Activated CD4-positive, alpha-beta T cell treated with anti-CD3 and anti-CD28 coated beads for 48 hours (primary cell): ENCODE data around the gene PAQR5.
A peak's percentile ranks its signal among the peaks of the same experiment; 100 is the strongest.

Experiments used
- DNase-seq: peaks from one replicate; pipeline ENCODE4 v3.0.0-alpha.2; 2020

The PAQR5 gene

DNA sequence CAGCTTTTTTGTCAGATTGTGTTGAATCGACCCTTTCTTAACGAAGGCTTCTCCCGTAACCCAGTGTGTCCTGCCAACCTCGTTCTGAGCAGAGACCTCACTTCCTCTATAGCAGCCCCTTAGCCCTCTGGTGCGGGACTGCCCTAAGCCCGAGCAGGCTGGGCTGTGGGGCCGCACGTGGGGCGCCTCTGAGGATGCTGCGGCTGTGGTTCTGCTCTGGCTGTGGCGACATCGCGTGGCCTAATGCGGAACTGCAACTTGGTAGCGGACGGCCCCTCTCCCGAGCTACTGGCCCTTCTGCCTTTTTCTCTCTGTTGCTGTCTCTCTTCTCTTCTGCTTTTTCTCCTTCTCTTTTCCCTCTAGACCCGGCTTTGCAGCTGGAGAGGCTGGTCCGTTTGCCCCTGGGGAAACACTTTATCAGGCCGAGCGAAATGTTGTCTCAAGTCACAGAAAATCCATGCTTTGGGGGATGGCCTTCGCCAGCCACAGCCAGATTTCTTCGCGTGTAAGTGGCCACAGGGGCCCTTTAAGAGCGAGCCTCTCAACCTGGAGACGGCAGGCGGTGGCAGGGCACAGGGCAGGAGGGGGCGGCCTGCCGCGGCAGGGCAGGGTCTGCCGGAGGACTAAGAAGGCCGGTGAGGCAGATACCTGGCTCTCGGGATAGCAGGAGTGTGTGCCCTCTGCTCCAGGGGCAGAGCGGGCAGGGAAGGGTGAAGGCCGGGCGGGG lies 96.0 kb downstream of the PAQR5 start:
- DNase-seq: peak; percentile 91

DNA sequence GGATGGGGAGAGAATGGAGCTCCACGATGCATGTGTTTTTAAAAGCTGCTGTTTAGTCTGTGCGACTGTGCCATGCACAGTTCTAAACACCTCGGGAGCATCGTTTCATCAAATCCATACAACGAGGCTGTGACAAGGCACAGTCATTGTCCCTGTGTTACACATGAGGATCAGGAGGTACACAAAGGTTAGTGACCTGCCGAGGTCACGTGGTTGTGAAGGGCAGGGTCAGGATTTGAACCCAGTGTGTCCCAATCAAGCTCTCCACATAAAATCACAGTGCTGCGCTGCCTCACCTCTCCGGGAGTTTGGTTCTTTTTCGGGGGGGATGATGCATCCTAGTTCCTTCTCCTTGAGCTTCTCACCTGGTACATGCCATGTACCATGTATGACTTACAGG lies 96.7 kb downstream of the PAQR5 start:
- no peak for DNase-seq

GRCh38 chr15:69395991-69396390 lies 97.3 kb downstream of the PAQR5 start:
- no peak for DNase-seq

- DNase-seq: no peak
These were observed 99.8 kb downstream of the PAQR5 start for GRCh38 chr15:69398491-69398891.

- peak; percentile 70 for DNase-seq
These were observed 102.1 kb downstream of the PAQR5 start for GRCh38 chr15:69400850-69401249.

DNA sequence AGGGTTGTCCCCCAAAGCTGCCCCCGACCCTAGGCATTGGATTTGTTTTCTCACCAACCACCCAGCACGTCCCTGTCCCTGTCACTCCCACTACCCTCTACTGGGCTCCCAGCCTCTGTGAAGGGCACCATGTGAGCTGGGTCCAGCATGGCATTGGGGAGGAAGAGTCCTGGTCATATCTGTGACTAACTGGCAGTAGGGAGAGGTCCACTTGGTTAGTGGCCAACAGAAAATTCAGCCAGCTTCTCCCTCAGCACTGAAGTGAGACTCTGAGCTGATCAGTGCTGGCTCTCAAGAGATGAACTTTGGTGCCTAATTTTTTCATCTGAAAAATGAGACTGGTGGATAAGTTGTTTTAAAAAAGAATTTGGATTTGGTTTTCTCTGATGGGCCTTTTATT lies 104.1 kb downstream of the PAQR5 start:
- no peak for DNase-seq

DNA sequence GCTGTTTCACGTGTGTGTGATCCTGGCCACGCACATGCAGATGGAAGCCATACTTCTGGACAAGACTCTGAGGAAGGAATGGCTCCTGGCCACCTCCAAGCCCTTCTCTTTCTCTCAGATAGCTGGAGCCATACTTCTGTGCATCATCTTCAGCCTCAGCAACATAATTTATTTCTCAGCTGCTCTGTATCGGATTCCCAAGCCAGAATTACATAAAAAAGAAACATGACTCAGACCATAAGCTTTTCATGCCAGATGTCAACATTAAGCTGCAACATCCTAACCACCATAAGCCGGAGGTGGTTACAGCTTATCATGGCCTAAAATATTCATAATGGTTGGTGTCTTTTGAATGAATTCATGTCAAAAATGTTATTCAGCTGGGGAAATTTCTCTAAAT lies 104.9 kb downstream of the PAQR5 start:
- DNase-seq: no peak

GRCh38 chr15:69405110-69405509 lies 106.4 kb downstream of the PAQR5 start:
- no peak for DNase-seq

DNA sequence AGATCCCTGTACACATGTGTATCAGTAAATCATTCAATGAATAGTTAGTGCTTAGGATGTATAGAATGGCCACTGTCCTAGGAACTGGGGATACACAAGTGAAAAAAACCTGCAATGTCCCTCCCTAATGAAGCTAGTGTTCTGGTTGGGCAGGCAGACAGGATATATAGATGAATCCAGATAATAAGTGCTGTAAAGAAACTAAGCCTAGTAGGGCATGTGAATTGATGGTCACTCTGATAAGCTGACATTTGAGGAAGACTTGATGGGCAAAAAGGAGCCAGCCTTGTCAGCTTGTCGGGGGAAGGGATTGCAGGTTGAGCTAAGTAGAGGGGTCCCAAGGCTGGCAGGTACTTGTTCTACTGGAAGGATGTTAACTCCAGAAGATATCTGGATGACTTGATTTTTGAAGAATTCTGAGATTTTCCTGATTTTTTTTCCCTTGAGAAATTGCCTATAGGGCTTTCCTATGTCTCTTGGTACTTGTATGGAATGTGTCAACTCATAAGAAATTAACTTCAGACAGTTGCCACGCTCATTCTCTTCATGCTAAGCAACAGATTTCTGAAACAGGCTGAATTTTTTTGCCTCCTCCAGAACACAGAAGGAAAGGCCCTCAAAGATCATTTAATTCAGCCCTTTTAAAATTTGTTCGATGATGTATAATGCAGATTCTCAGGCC lies 109.1 kb downstream of the PAQR5 start:
- DNase-seq: no peak

GRCh38 chr15:69408841-69409240 lies 110.1 kb downstream of the PAQR5 start:
- no peak for DNase-seq

DNA sequence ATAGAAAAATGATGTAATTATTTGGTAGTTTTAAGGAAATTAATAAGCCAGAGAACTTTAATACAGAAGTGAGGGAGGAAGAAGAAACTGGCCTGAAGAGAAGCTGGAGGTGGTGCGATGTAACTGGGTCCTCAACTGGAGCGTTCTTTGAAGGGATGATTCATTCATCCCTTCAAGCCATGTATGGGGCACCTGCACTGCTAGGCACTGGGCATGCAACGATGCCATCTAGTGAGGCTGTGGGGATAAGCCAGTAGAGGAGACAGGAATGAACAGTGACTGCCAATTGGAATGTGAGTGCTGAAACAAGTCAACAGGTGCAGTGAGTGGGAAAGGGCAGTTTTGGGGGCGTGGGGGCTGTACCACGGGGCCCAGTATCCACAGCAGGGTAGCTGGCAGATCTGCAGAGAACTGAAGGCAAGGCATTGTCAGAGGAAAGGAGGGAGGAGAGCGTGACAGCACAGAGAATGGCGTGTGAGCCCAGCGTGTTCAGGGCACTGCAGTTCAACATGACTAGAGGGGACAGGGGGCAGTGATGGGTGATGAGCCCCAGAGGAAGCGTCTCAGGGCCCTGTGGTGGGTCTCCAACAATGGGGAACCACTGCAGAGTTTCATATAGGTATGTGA lies 111.6 kb downstream of the PAQR5 start:
- DNase-seq: peak; percentile 62

GRCh38 chr15:69412274-69412673 lies 113.6 kb downstream of the PAQR5 start:
- DNase-seq: no peak

GRCh38 chr15:69412701-69413100 lies 114.0 kb downstream of the PAQR5 start:
- DNase-seq: no peak

- DNase-seq: peak; percentile 95
These were observed 115.3 kb downstream of the PAQR5 start, which contains the start of gene KIF23 for GRCh38 chr15:69413822-69414700. TSS of gene KIF23 (plus strand) at chr15:69414349. CDS start at chr15:69414466, 117 bp downstream.

DNA sequence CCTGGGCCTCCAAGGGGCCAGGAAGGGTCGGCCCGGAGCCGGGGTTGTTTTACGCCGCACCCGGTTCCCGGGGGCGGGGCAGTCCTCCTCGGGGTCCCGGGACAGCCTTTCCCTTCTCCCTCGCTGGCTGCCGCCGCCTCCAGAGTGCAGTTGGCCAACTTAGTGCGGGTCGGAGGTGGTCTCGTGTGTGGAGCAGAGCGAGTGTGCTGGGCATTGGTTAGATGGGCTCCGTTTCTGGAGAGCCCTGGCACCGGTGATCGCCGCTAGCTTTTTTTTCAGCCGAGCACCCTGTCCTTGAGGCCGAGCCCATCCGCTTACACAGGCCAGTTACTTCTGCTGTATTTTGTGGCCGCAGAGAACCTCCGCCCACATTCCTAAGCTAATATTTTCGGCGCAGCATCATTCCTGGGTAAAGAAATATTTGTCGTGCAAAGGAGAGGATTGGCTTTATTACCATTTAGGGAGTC lies 116.0 kb downstream of the PAQR5 start:
- DNase-seq: peak; percentile 10

GRCh38 chr15:69415381-69415780 lies 116.7 kb downstream of the PAQR5 start:
- DNase-seq: no peak

DNA sequence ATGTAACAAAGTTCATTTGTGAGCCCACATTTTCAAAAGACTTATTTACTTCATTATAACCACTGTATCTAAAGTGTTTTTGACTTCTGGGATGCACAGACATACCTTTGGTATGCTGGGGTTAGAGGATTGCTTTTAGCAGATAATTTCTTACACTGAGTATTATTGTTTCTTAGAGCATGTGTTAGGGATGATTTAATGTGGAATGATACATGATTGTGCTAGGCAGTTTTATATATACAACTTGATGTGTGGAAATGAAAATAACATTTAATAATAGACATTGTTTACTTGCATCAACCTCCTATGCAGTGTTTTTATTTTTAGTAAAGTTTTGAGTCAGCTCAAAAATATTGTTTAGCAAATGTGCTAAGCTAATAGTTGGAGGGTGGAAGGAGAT lies 118.9 kb downstream of the PAQR5 start:
- DNase-seq: no peak

GRCh38 chr15:69421498-69421897 lies 122.8 kb downstream of the PAQR5 start:
- DNase-seq: no peak

- DNase-seq: no peak
These were observed 123.7 kb downstream of the PAQR5 start for GRCh38 chr15:69422336-69422895.

DNA sequence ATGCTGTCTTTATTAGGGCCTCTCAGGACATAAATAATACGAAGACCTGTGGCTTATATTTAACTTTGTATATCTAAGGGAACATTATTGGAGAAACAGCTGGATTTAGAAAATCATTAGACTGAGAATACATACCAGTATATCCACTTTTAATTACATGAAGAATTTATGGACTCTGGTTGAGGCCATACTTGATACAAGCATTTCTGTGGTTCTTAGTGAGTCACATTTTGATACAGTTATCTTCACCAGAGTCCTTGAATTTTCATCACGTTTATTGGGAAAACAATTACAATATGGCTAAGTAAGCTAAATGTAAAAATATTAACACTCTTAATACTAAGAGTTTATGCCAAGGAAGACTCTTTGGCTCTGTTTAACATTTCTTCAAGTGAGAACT lies 125.3 kb downstream of the PAQR5 start:
- DNase-seq: no peak

DNA sequence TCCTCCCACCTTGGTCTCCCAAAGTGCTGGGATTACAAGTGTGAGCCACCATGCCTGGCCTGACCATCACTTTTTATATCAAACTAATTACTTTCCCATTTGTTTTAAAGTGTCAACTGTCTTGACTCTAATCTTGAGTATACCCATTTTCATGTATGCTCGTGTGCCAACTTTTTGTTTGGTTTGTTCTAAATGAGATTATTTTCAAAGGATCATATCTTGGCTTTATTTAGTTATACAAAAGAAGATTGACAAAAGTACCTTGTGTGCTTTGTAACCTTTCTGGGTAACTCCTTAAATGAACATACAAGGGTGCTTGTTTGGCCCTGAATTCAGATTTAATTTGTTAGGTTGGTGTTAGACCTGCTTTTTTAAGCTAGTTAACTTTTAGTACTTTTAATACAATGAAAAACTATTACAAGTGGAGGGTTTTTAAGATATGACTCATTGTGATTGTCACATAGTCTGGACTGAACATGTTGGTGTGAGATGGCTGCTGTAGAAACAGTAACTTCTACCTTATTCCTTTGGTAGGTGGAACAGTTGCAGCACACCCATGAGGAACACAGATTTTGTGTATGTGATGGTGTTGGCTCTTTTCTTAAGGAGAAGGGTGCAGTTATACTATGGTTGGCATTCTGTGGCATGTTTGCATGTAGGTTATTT lies 126.2 kb downstream of the PAQR5 start:
- no peak for DNase-seq

GRCh38 chr15:69433831-69434230 lies 135.1 kb downstream of the PAQR5 start:
- no peak for DNase-seq
